Measurements from ENCODE around the gene CHST5. TPM values are rescaled to one million over a fixed set of nuclear protein-coding genes. Genes with fewer than 3 reads are reported as not detected.
"Not testable (repeated sequence)": the region's sequence is repeated elsewhere in the genome, so short reads cannot be mapped to it uniquely, and the experiment has no call there.

The CHST5 gene
- total RNA-seq, 1 experiment from 2014 or later, result 1.3 TPM

DNA sequence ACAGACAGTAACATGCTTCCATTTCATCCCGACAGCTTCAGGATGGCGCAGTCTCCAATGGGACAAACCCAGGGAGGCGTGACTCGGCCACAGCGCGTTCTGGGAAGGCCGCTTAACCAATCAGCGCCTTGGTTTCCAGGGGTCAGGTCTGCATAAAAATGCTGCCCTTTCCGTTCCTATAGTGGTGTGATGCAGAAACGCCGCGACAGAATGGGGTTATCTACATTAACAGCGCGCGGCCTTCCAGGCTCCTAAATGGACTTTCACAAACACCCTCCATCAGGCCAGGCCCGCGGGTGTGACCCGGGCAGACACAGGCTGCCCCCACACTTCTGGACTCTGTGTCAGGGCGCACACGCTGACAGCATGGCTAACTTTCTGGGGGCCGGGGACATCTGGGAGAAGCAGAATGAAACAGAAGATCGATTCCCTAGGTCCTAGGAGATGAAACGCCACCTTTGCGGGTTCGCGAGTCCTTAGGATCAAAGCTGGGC, 19.4 kb upstream of the CHST5 start:
- TF ChIP-seq CTCF (conservative IDR thresholded peaks at IDR 0.05) (no peak), EZH2 (IDR thresholded peaks at IDR 0.05; ENCODE audit: low read depth) (no peak)
- no peaks in the 10 kb centered on the region for H3K36me3 ChIP-seq (ENCODE audit: low read depth)
- H3K27ac ChIP-seq, result peak overlapping the region; percentile 58
- no peaks in the 10 kb centered on the region; the same call in 1 of the 2 replicates for H4K20me1 ChIP-seq (ENCODE audit: insufficient read depth)
- peaks cover 30% of the 10 kb centered on the region for H3K4me1 ChIP-seq (replicated peaks; ENCODE audit: insufficient read depth)
- H3K27me3 ChIP-seq (ENCODE audit: insufficient read depth, low read depth), result no peaks in the 10 kb centered on the region
- peak overlapping the region; percentile 100 for H3K4me3 ChIP-seq
- peak overlapping the region; percentile 100 for H2AFZ ChIP-seq
- H3K4me2 ChIP-seq, result peak overlapping the region; percentile 98
- intact Hi-C loops (cut with micrococcal nuclease; ENCODE audit: unreplicated experiment), result no loop called here
- CTCF ChIA-PET, result no interaction called here
- no peaks in the 10 kb centered on the region for H3K9me3 ChIP-seq (ENCODE audit: insufficient read depth, low read depth)
- H3K79me2 ChIP-seq (ENCODE audit: low read depth), result peaks cover 9% of the 10 kb centered on the region; the same call in 1 of the 2 replicates
- TSS peak; percentile 75 for BruUV-seq (replicated peaks)
- H3F3A ChIP-seq (ENCODE audit: insufficient read depth, low read depth), result peaks cover 5% of the 10 kb centered on the region
- DNase-seq, result peak; percentile 82 to 83
- H3K9me2 ChIP-seq (ENCODE audit: insufficient read depth), result no peaks in the 10 kb centered on the region
- POLR2A ChIA-PET (ENCODE audit: unreplicated experiment), result interaction anchor here (0.6 to 0.8 kb wide), 2 partner anchors 72 to 128 kb away, joined by 3 to 5 read pairs; no protein-coding TSS in a partner anchor

GRCh38 chr16:75552951-75553350, 17.0 kb upstream of the CHST5 start:
- H3K27me3 ChIP-seq (ENCODE audit: insufficient read depth, low read depth), result no peaks in the 10 kb centered on the region
- no peaks in the 10 kb centered on the region; the same call in none of the 2 replicates for H3F3A ChIP-seq (ENCODE audit: insufficient read depth, low read depth)
- H3K4me3 ChIP-seq, result no peak overlapping the region
- no peak for DNase-seq
- intact Hi-C loops (cut with micrococcal nuclease; ENCODE audit: unreplicated experiment), result no loop called here
- no peaks in the 10 kb centered on the region; the same call in 1 of the 2 replicates for H4K20me1 ChIP-seq (ENCODE audit: insufficient read depth)
- H3K4me1 ChIP-seq (replicated peaks; ENCODE audit: insufficient read depth), result peaks cover 16% of the 10 kb centered on the region
- no TSS peak for BruUV-seq (replicated peaks)
- POLR2A ChIA-PET (ENCODE audit: unreplicated experiment), result no interaction called here
- peaks cover 9% of the 10 kb centered on the region; the same call in 1 of the 2 replicates for H3K79me2 ChIP-seq (ENCODE audit: low read depth)
- no peaks in the 10 kb centered on the region for H3K9me3 ChIP-seq (ENCODE audit: insufficient read depth, low read depth)
- H3K36me3 ChIP-seq (ENCODE audit: low read depth), result no peaks in the 10 kb centered on the region
- no peaks in the 10 kb centered on the region for H3K9me2 ChIP-seq (ENCODE audit: insufficient read depth)
- no peak overlapping the region for H3K27ac ChIP-seq
- no peak overlapping the region for H2AFZ ChIP-seq
- CTCF ChIA-PET, result no interaction called here
- no peak overlapping the region for H3K4me2 ChIP-seq
- TF ChIP-seq CTCF (conservative IDR thresholded peaks at IDR 0.05) (no peak), EZH2 (IDR thresholded peaks at IDR 0.05; ENCODE audit: low read depth) (no peak)

DNA sequence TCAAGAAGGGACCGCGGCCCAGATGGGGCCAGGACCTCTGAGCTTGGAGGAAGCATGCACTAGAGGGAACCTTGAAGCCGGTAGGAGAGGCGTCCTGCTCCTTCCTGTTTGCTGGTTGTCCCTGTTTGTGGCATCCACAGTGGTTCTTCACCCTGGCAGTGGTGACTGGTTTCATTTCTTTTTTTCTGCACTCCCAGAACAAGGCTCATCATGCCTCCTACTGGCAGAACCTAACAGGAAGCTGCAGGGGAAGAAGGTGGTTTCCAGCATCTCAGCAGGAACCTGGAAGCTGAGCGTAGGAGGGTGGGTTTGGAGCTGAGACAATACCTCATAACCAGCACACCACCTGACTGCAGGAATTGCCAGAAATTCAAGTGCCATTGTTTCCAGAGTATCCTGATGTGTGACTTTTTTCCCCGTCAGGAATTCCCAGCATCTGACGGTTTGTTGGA, 14.3 kb upstream of the CHST5 start:
- ChIA-PET POLR2A (ENCODE audit: unreplicated experiment) (no interaction called here), CTCF (interaction anchor here (0.7 kb wide), 1 partner anchor 33 kb away, joined by 3 read pairs; no protein-coding TSS in a partner anchor)
- intact Hi-C loops (cut with micrococcal nuclease; ENCODE audit: unreplicated experiment), result no loop called here
- Histone ChIP-seq H3K9me3 (ENCODE audit: insufficient read depth, low read depth) (no peaks in the 10 kb centered on the region), H3K27ac (no peak overlapping the region), H3K4me2 (no peak overlapping the region), H3K9me2 (ENCODE audit: insufficient read depth) (no peaks in the 10 kb centered on the region), H3K4me3 (no peak overlapping the region), H3K27me3 (ENCODE audit: insufficient read depth, low read depth) (no peaks in the 10 kb centered on the region), H4K20me1 (ENCODE audit: insufficient read depth) (no peaks in the 10 kb centered on the region; the same call in 1 of the 2 replicates), H3F3A (ENCODE audit: insufficient read depth, low read depth) (no peaks in the 10 kb centered on the region; the same call in 1 of the 2 replicates), H3K4me1 (replicated peaks; ENCODE audit: insufficient read depth) (peaks cover 11% of the 10 kb centered on the region), H2AFZ (no peak overlapping the region), H3K79me2 (ENCODE audit: low read depth) (peaks cover 9% of the 10 kb centered on the region; the same call in 1 of the 2 replicates), H3K36me3 (ENCODE audit: low read depth) (no peaks in the 10 kb centered on the region)
- TF ChIP-seq CTCF (conservative IDR thresholded peaks at IDR 0.05) (peak; percentile 37; the same call in 1 of the 2 replicates), EZH2 (IDR thresholded peaks at IDR 0.05; ENCODE audit: low read depth) (no peak)
- DNase-seq, result no peak
- BruUV-seq (replicated peaks), result no TSS peak

DNA sequence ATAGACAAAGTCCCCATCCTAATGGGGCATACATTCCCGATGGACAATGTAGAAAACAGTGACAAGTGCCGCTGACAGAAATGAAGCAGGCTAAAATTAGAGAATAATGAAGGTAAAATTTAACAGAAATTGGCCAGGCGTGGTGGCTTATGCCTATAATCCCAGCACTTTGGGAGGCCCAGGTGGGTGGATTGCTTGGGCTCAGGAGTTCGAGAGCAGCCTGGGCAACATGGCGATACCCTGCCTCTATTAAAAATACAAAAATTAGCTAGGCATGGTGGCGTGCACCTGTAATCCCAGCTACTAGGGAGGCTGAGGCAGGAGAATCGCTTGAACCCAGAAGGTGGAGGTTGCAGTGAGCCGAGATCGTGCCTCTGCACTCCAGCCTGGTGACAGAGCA, 12.5 kb upstream of the CHST5 start:
- not testable (repeated sequence) for BruUV-seq (replicated peaks)

More for the DNA sequence above, 12.5 kb upstream of the CHST5 start:
- CTCF ChIA-PET; H3K4me1 ChIP-seq (replicated peaks; ENCODE audit: insufficient read depth); H3K36me3 ChIP-seq (ENCODE audit: low read depth); H3K27me3 ChIP-seq (ENCODE audit: insufficient read depth, low read depth); H3K27ac ChIP-seq; DNase-seq; H3K9me2 ChIP-seq (ENCODE audit: insufficient read depth); H3K9me3 ChIP-seq (ENCODE audit: insufficient read depth, low read depth); H3K4me2 ChIP-seq; POLR2A ChIA-PET (ENCODE audit: unreplicated experiment); intact Hi-C loops (cut with micrococcal nuclease; ENCODE audit: unreplicated experiment); H4K20me1 ChIP-seq (ENCODE audit: insufficient read depth); H3K4me3 ChIP-seq; H3F3A ChIP-seq (ENCODE audit: insufficient read depth, low read depth); H2AFZ ChIP-seq; H3K79me2 ChIP-seq (ENCODE audit: low read depth): not testable (repeated sequence)
